Measurements from ENCODE around the gene CDK12.

The CDK12 gene

DNA sequence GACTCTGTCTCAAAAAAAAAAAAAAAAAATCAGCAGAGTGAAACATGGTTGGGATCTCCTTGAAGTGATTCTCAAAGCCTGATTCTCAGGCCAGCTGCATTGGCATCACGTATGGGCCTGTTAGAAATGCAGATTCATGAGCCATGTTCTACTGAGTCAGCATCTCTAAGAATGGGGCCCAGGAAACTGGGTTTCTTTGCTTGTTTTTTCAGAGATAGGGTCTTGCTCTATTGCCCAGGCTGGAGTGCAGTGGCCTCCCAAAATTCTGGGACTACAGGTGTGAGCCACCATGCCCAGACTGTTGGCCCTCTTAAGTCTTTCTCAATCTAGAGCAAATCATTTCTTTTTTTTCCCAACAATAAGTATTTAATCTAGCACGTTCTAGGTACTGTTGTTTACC lies 47.7 kb downstream of the CDK12 start:
- H3K4me3 ChIP-seq (ENCODE audit: low read depth, low read length): no peak overlapping the region
- no peak for TF ChIP-seq CTCF (IDR thresholded peaks at IDR 0.05; ENCODE audit: borderline replicate concordance, insufficient read depth, low read depth, low read length)

- H3K4me3 ChIP-seq (ENCODE audit: low read depth, low read length): no peak overlapping the region
Observed at GRCh38 chr17:39513309-39513708, 52.0 kb downstream of the CDK12 start.

GRCh38 chr17:39513915-39514314 lies 52.6 kb downstream of the CDK12 start:
- H3K4me3 ChIP-seq (ENCODE audit: low read depth, low read length): no peak overlapping the region

More at GRCh38 chr17:39513309-39513708, 52.0 kb downstream of the CDK12 start:
- no peak for TF ChIP-seq CTCF (IDR thresholded peaks at IDR 0.05; ENCODE audit: borderline replicate concordance, insufficient read depth, low read depth, low read length)

DNA sequence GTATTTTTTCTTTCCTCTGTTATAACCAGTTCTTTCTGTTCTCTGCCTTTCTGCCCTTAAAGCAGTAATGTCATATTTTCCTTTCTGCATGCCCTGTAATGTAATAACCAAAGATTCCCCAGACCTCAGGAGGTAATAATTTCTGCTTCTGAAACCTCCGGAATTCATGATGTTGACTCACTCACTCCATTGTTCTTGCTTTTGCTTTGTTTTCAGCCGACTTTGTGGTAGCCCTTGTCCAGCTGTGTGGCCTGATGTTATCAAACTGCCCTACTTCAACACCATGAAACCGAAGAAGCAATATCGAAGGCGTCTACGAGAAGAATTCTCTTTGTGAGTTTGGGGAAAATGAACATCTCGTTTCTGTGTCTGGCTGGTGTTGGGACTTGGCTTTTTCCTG lies 55.9 kb downstream of the CDK12 start:
- no peak for TF ChIP-seq CTCF (IDR thresholded peaks at IDR 0.05; ENCODE audit: borderline replicate concordance, insufficient read depth, low read depth, low read length)
- H3K4me3 ChIP-seq (ENCODE audit: low read depth, low read length): no peak overlapping the region

More at GRCh38 chr17:39513915-39514314, 52.6 kb downstream of the CDK12 start:
- no peak for TF ChIP-seq CTCF (IDR thresholded peaks at IDR 0.05; ENCODE audit: borderline replicate concordance, insufficient read depth, low read depth, low read length)

DNA sequence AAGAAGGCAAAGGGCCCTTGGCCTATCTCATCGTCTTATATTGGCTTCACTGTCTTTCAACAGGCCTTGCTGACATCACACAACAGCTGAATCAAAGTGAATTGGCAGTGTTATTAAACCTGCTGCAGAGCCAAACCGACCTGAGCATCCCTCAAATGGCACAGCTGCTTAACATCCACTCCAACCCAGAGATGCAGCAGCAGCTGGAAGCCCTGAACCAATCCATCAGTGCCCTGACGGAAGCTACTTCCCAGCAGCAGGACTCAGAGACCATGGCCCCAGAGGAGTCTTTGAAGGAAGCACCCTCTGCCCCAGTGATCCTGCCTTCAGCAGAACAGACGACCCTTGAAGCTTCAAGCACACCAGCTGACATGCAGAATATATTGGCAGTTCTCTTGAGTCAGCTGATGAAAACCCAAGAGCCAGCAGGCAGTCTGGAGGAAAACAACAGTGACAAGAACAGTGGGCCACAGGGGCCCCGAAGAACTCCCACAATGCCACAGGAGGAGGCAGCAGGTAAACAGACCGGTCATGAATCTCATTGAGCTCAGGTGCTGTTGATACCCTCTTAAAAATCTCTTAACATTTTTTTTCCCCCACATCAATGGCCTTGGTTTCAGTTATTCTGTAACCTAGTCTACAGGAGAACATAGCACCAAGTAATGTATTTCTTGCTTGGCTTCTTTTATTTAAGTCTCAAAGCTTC lies 64.7 kb downstream of the CDK12 start:
- TF ChIP-seq CTCF (IDR thresholded peaks at IDR 0.05; ENCODE audit: borderline replicate concordance, insufficient read depth, low read depth, low read length): no peak
- no peak overlapping the region for H3K4me3 ChIP-seq (ENCODE audit: low read depth, low read length)

GRCh38 chr17:39527220-39527813 lies 66.0 kb downstream of the CDK12 start:
- TF ChIP-seq CTCF (IDR thresholded peaks at IDR 0.05; ENCODE audit: borderline replicate concordance, insufficient read depth, low read depth, low read length): peak; percentile 32; the same call in 1 of the 2 replicates

GRCh38 chr17:39529455-39529854 lies 68.2 kb downstream of the CDK12 start:
- no peak for TF ChIP-seq CTCF (IDR thresholded peaks at IDR 0.05; ENCODE audit: borderline replicate concordance, insufficient read depth, low read depth, low read length)

More at GRCh38 chr17:39527220-39527813, 66.0 kb downstream of the CDK12 start:
- H3K4me3 ChIP-seq (ENCODE audit: low read depth, low read length): no peak overlapping the region

More at GRCh38 chr17:39529455-39529854, 68.2 kb downstream of the CDK12 start:
- H3K4me3 ChIP-seq (ENCODE audit: low read depth, low read length): no peak overlapping the region
